Parathyroid adenoma (tissue), 2 donors: ENCODE results near the gene CLDND1.

Experiments used
- H2AFZ ChIP-seq: fragments of 300-600 bp; sonication (generic); one replicate; pipeline ENCODE4 v1.7.0; 2017; ENCODE audit warnings: antibody characterized with exemption, mild to moderate bottlenecking
- H3K27ac ChIP-seq: fragments of 300-600 bp; sonication (generic); one replicate; pipeline ENCODE4 v1.7.0; 2017
- H3K27me3 ChIP-seq: fragments of 300-600 bp; sonication (generic); one replicate; pipeline ENCODE4 v1.7.0; 2017; ENCODE audit warnings: low read length; ENCODE audit not compliant: control insufficient read depth, insufficient read depth
- H3K36me3 ChIP-seq: fragments of 300-600 bp; sonication (generic); one replicate; pipeline ENCODE4 v1.7.0; 2017; ENCODE audit warnings: low read length; ENCODE audit not compliant: control insufficient read depth, insufficient read depth
- H3K4me1 ChIP-seq: fragments of 300-600 bp; sonication (generic); one replicate; pipeline ENCODE4 v1.7.0; 2017; ENCODE audit warnings: control low read depth
- H3K4me2 ChIP-seq: fragments of 300-600 bp; sonication (generic); one replicate; pipeline ENCODE4 v1.7.0; 2017; ENCODE audit warnings: low read length
- H3K4me3 ChIP-seq: fragments of 300-600 bp; sonication (generic); one replicate; pipeline ENCODE4 v1.7.0; 2017; ENCODE audit warnings: low read depth, low read length
- H3K79me2 ChIP-seq: fragments of 300-600 bp; sonication (generic); one replicate; pipeline ENCODE4 v1.7.0; 2017; ENCODE audit warnings: control low read depth
- H3K9ac ChIP-seq: fragments of 300-600 bp; sonication (generic); one replicate; pipeline ENCODE4 v1.7.0; 2017; ENCODE audit warnings: mild to moderate bottlenecking
- H3K9me3 ChIP-seq: fragments of 300-600 bp; sonication (generic); one replicate; pipeline ENCODE4 v1.7.0; 2017; ENCODE audit warnings: low read length; ENCODE audit not compliant: control insufficient read depth
- TF ChIP-seq, protein P1 (sequence below): fragments of 300-600 bp; sonication (generic); IDR thresholded peaks from one replicate; pipeline ENCODE4 v1.7.0; 2017; ENCODE audit warnings: antibody characterized with exemption, mild to moderate bottlenecking
- donor health status: primary hyperparathyroidism.

CLDND1 gene

DNA sequence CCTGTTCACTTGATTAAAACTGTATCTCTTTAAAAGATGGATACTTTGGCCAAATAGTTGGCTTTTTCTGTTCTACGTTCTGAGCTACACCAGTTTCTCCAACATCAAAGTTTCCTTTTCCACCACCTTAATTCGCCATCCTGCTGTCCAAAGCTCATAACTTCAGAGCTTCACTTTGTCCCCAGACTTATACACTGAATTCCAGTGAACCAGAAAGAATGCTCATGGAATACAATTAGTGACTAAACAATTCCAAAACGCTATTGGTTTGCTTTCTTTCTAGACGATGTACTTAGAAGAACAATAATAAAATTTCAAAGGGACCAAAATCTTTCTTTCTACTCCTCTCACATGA, 32.3 kb upstream of the CLDND1 start:
- H3K4me3 ChIP-seq, result no peak overlapping the region
- no peaks in the 10 kb centered on the region for H3K4me1 ChIP-seq
- no peaks in the 10 kb centered on the region for H3K79me2 ChIP-seq
- H3K4me2 ChIP-seq, result no peak overlapping the region
- TF ChIP-seq, protein P1, sequence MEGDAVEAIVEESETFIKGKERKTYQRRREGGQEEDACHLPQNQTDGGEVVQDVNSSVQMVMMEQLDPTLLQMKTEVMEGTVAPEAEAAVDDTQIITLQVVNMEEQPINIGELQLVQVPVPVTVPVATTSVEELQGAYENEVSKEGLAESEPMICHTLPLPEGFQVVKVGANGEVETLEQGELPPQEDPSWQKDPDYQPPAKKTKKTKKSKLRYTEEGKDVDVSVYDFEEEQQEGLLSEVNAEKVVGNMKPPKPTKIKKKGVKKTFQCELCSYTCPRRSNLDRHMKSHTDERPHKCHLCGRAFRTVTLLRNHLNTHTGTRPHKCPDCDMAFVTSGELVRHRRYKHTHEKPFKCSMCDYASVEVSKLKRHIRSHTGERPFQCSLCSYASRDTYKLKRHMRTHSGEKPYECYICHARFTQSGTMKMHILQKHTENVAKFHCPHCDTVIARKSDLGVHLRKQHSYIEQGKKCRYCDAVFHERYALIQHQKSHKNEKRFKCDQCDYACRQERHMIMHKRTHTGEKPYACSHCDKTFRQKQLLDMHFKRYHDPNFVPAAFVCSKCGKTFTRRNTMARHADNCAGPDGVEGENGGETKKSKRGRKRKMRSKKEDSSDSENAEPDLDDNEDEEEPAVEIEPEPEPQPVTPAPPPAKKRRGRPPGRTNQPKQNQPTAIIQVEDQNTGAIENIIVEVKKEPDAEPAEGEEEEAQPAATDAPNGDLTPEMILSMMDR, result no peak
- no peaks in the 10 kb centered on the region for H3K36me3 ChIP-seq
- no peaks in the 10 kb centered on the region for H3K27me3 ChIP-seq
- H2AFZ ChIP-seq, result no peak overlapping the region
- H3K9me3 ChIP-seq, result no peaks in the 10 kb centered on the region
- H3K9ac ChIP-seq, result no peak overlapping the region
- no peak overlapping the region for H3K27ac ChIP-seq

DNA sequence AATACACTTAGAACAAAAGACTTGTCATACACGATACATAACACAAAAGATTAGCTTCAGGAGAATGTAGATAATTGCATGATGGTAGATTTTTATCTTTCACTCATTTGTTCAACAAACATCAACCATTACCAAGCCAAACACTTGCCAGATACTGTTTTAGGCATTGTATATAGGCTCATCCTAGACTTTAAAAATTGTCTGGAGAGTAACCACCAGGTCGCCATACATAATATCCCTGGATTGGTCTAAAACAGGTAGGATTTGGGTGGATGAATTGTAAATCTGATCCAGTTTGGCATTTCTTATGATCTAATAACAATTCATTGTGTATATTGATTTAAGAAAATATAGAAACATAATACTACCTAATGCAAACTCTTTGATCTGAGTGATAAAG, 31.9 kb upstream of the CLDND1 start:
- Histone ChIP-seq H3K4me1 (no peaks in the 10 kb centered on the region), H3K4me3 (no peak overlapping the region), H2AFZ (no peak overlapping the region), H3K79me2 (no peaks in the 10 kb centered on the region), H3K9me3 (no peaks in the 10 kb centered on the region), H3K36me3 (no peaks in the 10 kb centered on the region), H3K27ac (no peak overlapping the region), H3K4me2 (no peak overlapping the region), H3K27me3 (no peaks in the 10 kb centered on the region), H3K9ac (no peak overlapping the region)
- TF ChIP-seq, protein P1, result no peak

DNA sequence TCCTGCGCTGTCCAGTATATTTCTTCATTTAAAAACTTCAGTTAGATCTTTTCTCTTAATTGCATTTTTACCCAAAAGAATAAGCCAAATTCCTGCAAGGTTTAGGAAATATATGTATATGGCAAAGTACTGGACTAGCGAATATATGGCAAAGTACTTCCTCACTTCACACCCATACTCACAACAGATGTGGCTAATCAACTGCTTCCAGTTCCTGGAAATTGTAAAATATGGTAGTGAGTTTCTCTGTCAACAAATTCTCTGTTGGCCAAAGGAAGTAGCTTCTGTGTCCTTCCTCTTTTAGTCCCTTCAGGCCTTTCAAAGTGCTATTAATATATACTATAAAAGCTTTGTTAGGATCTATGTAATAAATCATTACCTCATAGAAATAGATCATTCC, 31.1 kb upstream of the CLDND1 start:
- no peak overlapping the region for H2AFZ ChIP-seq
- H3K4me3 ChIP-seq, result no peak overlapping the region
- H3K79me2 ChIP-seq, result no peaks in the 10 kb centered on the region
- no peaks in the 10 kb centered on the region for H3K4me1 ChIP-seq
- TF ChIP-seq, protein P1, result no peak
- H3K4me2 ChIP-seq, result no peak overlapping the region
- no peaks in the 10 kb centered on the region for H3K36me3 ChIP-seq
- no peak overlapping the region for H3K9ac ChIP-seq
- H3K27me3 ChIP-seq, result no peaks in the 10 kb centered on the region
- H3K9me3 ChIP-seq, result no peaks in the 10 kb centered on the region
- H3K27ac ChIP-seq, result no peak overlapping the region

DNA sequence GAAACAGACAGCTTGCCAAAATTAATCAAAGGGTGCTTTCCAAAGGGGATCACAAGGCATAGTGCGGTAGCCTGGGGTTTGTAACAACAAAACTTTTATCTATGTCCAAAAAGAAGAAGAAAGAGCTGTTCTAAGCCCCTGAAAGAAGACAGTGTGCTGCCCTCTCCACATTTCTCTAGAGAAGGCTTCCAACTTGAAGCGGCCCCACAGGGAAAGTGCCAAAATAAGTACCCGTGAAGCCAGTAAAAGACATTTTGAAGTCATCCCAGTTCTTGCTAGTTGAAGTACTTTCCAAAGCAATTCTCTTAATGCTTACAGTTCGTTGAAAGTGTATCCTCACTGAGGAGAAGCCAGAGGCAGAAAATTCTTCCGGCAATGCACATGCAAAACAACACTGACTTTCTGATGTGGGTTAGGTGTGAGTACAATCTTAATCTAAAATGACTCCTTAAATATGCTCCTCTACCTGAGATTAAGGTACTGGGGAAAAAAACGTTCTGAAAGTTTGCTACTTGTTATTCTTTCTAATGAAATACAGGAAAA, 30.4 kb upstream of the CLDND1 start:
- Histone ChIP-seq H3K36me3 (no peaks in the 10 kb centered on the region), H3K4me1 (no peaks in the 10 kb centered on the region), H3K4me3 (no peak overlapping the region)

More for the DNA sequence above, 30.4 kb upstream of the CLDND1 start:
- Histone ChIP-seq H3K79me2 (no peaks in the 10 kb centered on the region), H3K9ac (no peak overlapping the region), H3K9me3 (no peaks in the 10 kb centered on the region), H3K27ac (no peak overlapping the region), H3K27me3 (no peaks in the 10 kb centered on the region), H3K4me2 (no peak overlapping the region), H2AFZ (no peak overlapping the region)
- TF ChIP-seq, protein P1, result no peak
